GM12892 (cell line): ENCODE data around the gene SETX.

Source experiments
- POLR2A ChIP-seq: IDR thresholded peaks from 2 replicates; pipeline ENCODE4 v1.6.1; 2011; ENCODE audit warnings: low read depth, low read length, control low read depth
- POLR2AphosphoS5 ChIP-seq: IDR thresholded peaks from 2 replicates; pipeline ENCODE4 v1.6.1; 2011; ENCODE audit warnings: low read depth, low read length, control low read depth
- TAF1 ChIP-seq: IDR thresholded peaks from 2 replicates; pipeline ENCODE4 v1.6.1; 2011; ENCODE audit warnings: low read depth, mild to moderate bottlenecking, control low read depth, low read length, borderline replicate concordance

DNA sequence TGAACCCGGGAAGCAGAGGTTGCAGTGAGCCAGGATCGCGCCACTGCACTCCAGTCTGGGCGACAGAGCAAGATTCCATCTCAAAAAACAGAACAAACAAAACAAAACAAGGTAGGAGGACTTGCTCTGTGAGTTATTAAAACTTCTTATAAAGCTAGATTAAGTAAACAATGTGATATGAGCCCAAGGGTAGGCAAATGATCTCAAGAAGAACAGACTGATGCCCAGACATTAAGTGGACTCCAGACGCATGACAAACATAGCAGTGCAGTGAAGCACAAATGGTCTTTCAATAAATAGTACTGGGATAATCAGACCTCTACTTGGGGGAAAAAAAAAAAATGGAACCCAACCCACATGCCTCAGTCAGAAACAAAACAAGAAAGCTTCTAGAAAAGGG, 45.7 kb downstream of the SETX start:
- TF ChIP-seq TAF1 (no peak), POLR2A (no peak), POLR2AphosphoS5 (no peak)
